CD4-positive, alpha-beta T cell treated with Interferon alpha-2 for 1 hour (primary cell): Measurements from ENCODE around the gene NSUN4.
"Not testable (repeated sequence)": the region's sequence is repeated elsewhere in the genome, so short reads cannot be mapped to it uniquely, and the experiment has no call there.

Experiments
- DNase-seq, 2 donors: peaks; one replicate each; pipeline ENCODE4 v3.0.0-alpha.2; 2020 to 2022

Gene NSUN4

GRCh38 chr1:46328182-46328581 lies 12.4 kb upstream of the NSUN4 start:
- DNase-seq = not testable (repeated sequence)

GRCh38 chr1:46329807-46330206 lies 10.8 kb upstream of the NSUN4 start:
- DNase-seq = not testable (repeated sequence)

- not testable (repeated sequence) for DNase-seq
Observed at GRCh38 chr1:46330381-46330780, 10.2 kb upstream of the NSUN4 start.

- not testable (repeated sequence) for DNase-seq
Observed at GRCh38 chr1:46331786-46332540, 8.6 kb upstream of the NSUN4 start.

GRCh38 chr1:46333300-46334029 lies 7.1 kb upstream of the NSUN4 start:
- DNase-seq = peak in 1 of 2 donors; percentile 27

GRCh38 chr1:46334030-46334384 lies 6.6 kb upstream of the NSUN4 start:
- DNase-seq = no peak

GRCh38 chr1:46335081-46335480 lies 5.5 kb upstream of the NSUN4 start:
- DNase-seq = no peak

- DNase-seq = not testable (repeated sequence)
Observed at GRCh38 chr1:46337409-46337808, 3.2 kb upstream of the NSUN4 start.

- no peak for DNase-seq
Observed at GRCh38 chr1:46341222-46342083, 846 bp downstream of the NSUN4 start.

- DNase-seq = peak; percentile 19 to 37
Observed at GRCh38 chr1:46342084-46342656, 1.6 kb downstream of the NSUN4 start.

GRCh38 chr1:46342677-46343350 lies 2.2 kb downstream of the NSUN4 start:
- no peak for DNase-seq

- DNase-seq = no peak
Observed at GRCh38 chr1:46343351-46343695, 2.7 kb downstream of the NSUN4 start.

GRCh38 chr1:46343705-46344104 lies 3.1 kb downstream of the NSUN4 start:
- DNase-seq = no peak

- DNase-seq = no peak
Observed at GRCh38 chr1:46344481-46344880, 3.9 kb downstream of the NSUN4 start.

- no peak for DNase-seq
Observed at GRCh38 chr1:46345281-46345680, 4.7 kb downstream of the NSUN4 start.

GRCh38 chr1:46352363-46352762 lies 11.8 kb downstream of the NSUN4 start:
- no peak for DNase-seq

GRCh38 chr1:46355920-46356319 lies 15.3 kb downstream of the NSUN4 start:
- not testable (repeated sequence) for DNase-seq

- no peak for DNase-seq
Observed at GRCh38 chr1:46362158-46362557, 21.6 kb downstream of the NSUN4 start.

GRCh38 chr1:46363121-46363520 lies 22.5 kb downstream of the NSUN4 start:
- DNase-seq = no peak

- no peak for DNase-seq
Observed at GRCh38 chr1:46364612-46365011, 24.0 kb downstream of the NSUN4 start.

GRCh38 chr1:46365796-46366195 lies 25.2 kb downstream of the NSUN4 start:
- not testable (repeated sequence) for DNase-seq

- DNase-seq = no peak
Observed at GRCh38 chr1:46367072-46367471, 26.5 kb downstream of the NSUN4 start.

GRCh38 chr1:46367701-46368100 lies 27.1 kb downstream of the NSUN4 start:
- DNase-seq = not testable (repeated sequence)
